K562 (cell line): ENCODE measurements around the gene OBSCN. TPM values are rescaled to one million over a fixed set of nuclear protein-coding genes. Genes with fewer than 3 reads are reported as not detected.

Experiments
- ATF2 ChIP-seq: sonication (generic); formaldehyde crosslinking; IDR thresholded peaks from 2 replicates; pipeline ENCODE4 v1.8.1; 2022; ENCODE audit warnings: missing genetic modification reagents
- CBX3 ChIP-seq, 2 experiments: IDR thresholded peaks; 1 replicate in 1 of 2; 2 replicates in 1 of 2; pipeline ENCODE4 v1.6.1; 2012; ENCODE audit warnings: inconsistent platforms in 2 of 2, low read length in 2 of 2, borderline replicate concordance in 1 of 2, control low read depth in 1 of 2
- KLF1 ChIP-seq: fragments of 450-650 bp; IDR thresholded peaks from 2 replicates; pipeline ENCODE4 v1.6.1; 2016; ENCODE audit warnings: missing genetic modification characterization, missing compliant biosample characterization
- MEF2A ChIP-seq: IDR thresholded peaks from 2 replicates; pipeline ENCODE4 v1.6.1; 2011; ENCODE audit warnings: low read depth, mild to moderate bottlenecking, low read length, moderate library complexity; ENCODE audit not compliant: control insufficient read depth
- MEIS2 ChIP-seq: fragments of 450-650 bp; IDR thresholded peaks from 2 replicates; pipeline ENCODE4 v1.6.1; 2014; ENCODE audit warnings: mild to moderate bottlenecking; ENCODE audit not compliant: partially characterized antibody
- POLR2H ChIP-seq: IDR thresholded peaks from 2 replicates; pipeline ENCODE4 v1.6.1; 2016; ENCODE audit warnings: missing genetic modification characterization, low read depth, mild to moderate bottlenecking, control low read depth, missing compliant biosample characterization, moderate library complexity
- POU5F1 ChIP-seq: fragments of 150-350 bp; IDR thresholded peaks from 2 replicates; pipeline ENCODE4 v1.6.1; 2014; ENCODE audit warnings: borderline replicate concordance, low read length, low read depth, mild to moderate bottlenecking; ENCODE audit not compliant: partially characterized antibody
- RB1 ChIP-seq: fragments of 450-650 bp; IDR thresholded peaks from 2 replicates; pipeline ENCODE4 v1.6.1; 2017; ENCODE audit warnings: low read depth, mild to moderate bottlenecking
- RBM15 ChIP-seq: fragments of 200-400 bp; formaldehyde crosslinking; IDR thresholded peaks from 2 replicates; pipeline ENCODE4 v1.6.1; 2018; ENCODE audit warnings: mild to moderate bottlenecking, low read length, moderate library complexity; ENCODE audit not compliant: insufficient read depth
- RBM25 ChIP-seq: fragments of 200-400 bp; formaldehyde crosslinking; IDR thresholded peaks from 2 replicates; pipeline ENCODE4 v1.6.1; 2018; ENCODE audit warnings: low read length, low read depth, moderate library complexity; ENCODE audit not compliant: severe bottlenecking
- RFX5 ChIP-seq: IDR thresholded peaks from 2 replicates; pipeline ENCODE4 v1.6.1; 2011; ENCODE audit warnings: low read depth, mild to moderate bottlenecking, improper control_type of control experiment, low read length
- RHOXF2B ChIP-seq: fragments of 250-450 bp; sonication (Bioruptor Pico); conservative IDR thresholded peaks from 2 replicates; pipeline ENCODE4 v1.5.1; 2021
- SETDB1 ChIP-seq: IDR thresholded peaks from one replicate; pipeline ENCODE4 v1.6.1; 2012; ENCODE audit warnings: low read length, control low read depth, inconsistent platforms
- SMARCB1 ChIP-seq: IDR thresholded peaks from 2 replicates; pipeline ENCODE4 v1.6.1; 2011; ENCODE audit warnings: improper control_type of control experiment, low read depth; ENCODE audit not compliant: insufficient read length
- SRF ChIP-seq, 2 experiments: fragments of 250-450, 450-650 bp in 1 of 2; sonication (Bioruptor Pico) in 1 of 2; sonication (generic) in 1 of 2; formaldehyde crosslinking; IDR thresholded peaks; 2 replicates each; pipeline versions ENCODE4 v1.5.0 to v1.5.1; 2020 to 2022; ENCODE audit warnings: mild to moderate bottlenecking in 1 of 2, missing genetic modification reagents in 1 of 2
- VEZF1 ChIP-seq: fragments of 200-800 bp; sonication (Bioruptor generic); IDR thresholded peaks from 2 replicates; pipeline ENCODE4 v1.6.1; 2017; ENCODE audit warnings: missing genetic modification characterization, missing compliant biosample characterization
- ZFP91 ChIP-seq: sonication (generic); formaldehyde crosslinking; IDR thresholded peaks from 2 replicates; pipeline ENCODE4 v1.8.0; 2022; ENCODE audit warnings: mild to moderate bottlenecking, missing genetic modification reagents
- ZNF507 ChIP-seq: conservative IDR thresholded peaks from 2 replicates; pipeline ENCODE4 v1.6.1; 2017; ENCODE audit warnings: missing genetic modification characterization, missing compliant biosample characterization
- ZNF695 ChIP-seq: fragments of 450-650 bp; formaldehyde crosslinking; IDR thresholded peaks from 2 replicates; pipeline ENCODE4 v1.4.0; 2020; ENCODE audit warnings: mild to moderate bottlenecking, moderate library complexity
- polyA plus RNA-seq, 8 experiments: library from polyadenylated mRNA; depleted of rRNA in 4 of 8; stranded (reverse) in 5 of 8; unstranded in 3 of 8; fragments of >200 nt; fragmentation: Nextera tagmentation in 2 of 8; fragmentation: Illumina TruSeq in 1 of 8; extraction: Ambion mirVana in 2 of 8; extraction: Trizol in 1 of 8; gene quantifications; 2 replicates each; pipeline versions ENCODE4 v1.2.1 to v1.2.3, GENCODE V29; 2011 to 2014; ENCODE audit warnings: inconsistent platforms in 1 of 8, missing spikeins in 1 of 8
- total RNA-seq, 7 experiments: library from RNA; depleted of rRNA in 6 of 7; stranded (reverse); fragments of >200 nt in 6 of 7; fragmentation: Illumina TruSeq in 2 of 7; extraction: Trizol in 2 of 7; gene quantifications; 2 replicates each; pipeline versions ENCODE4 v1.2.1 to v1.2.3, GENCODE V29; 2011 to 2021; ENCODE audit warnings: low replicate concordance in 1 of 7

Gene OBSCN
- total and polyA plus RNA-seq, 9 of the 15 experiments (the other 6 are each of a cell fraction or from before 2014, with no cell fraction given) = 0.18 to 19.7 (median 3.6) TPM

DNA sequence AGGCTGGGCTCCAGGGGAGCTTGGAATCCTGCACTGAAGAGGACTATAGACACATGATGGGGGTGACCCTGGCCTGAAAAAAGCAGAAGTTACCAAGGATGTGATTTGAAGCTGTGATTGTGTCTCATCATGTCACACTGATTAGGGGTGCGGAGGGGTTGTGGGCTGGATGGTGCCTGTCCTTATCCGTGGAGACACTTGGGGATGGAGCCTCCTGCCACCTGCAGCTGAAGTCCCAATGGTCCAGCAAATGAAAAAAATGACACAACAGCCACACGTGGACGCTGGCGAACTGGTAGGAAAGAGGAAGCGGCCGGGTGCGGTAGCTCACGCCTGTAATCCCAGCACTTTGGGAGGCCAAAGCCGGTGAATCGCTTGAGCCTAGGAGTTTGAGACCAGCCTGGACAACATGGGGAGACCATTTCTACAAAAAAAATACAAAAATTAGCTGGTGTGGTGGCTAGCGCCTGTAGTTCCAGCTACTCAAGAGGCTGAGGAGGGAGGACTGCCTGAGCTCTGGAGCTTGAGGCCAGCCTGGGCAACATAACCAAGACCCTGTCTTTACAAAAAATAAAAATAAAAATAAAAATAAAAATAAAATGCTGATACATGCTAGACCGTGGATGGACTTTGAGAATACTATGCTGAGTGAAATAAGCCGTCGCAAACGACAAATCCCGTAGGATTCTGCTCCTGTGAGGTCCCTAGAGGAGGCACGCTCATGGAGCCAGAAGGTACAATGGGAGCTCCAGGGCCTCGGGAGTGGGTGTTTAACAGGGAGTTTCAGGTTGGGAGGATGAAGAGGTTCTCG is 43.1 kb upstream of the OBSCN start (continued):
- TF ChIP-seq ATF2 (CRISPR knock-in tag) (no peak), RHOXF2B (no peak), CBX3 (IDR thresholded peaks at IDR 0.05; ENCODE audit: borderline replicate concordance in 1 of 2, low read length in 2 of 2) (no peak), SMARCB1 (no peak), KLF1 (tag) (no peak), RBM25 (no peak), ZNF695 (CRISPR knock-in tag) (no peak), POU5F1 (no peak), ZFP91 (CRISPR knock-in tag) (no peak), RBM15 (no peak), MEF2A (no peak), RFX5 (no peak), MEIS2 (peak; percentile 71), SETDB1 (no peak), RB1 (no peak), VEZF1 (CRISPR knock-in tag) (peak; percentile 78), SRF (CRISPR knock-in tag; IDR thresholded peaks at IDR 0.05) (no peak), ZNF507 (tag) (no peak), POLR2H (tag) (no peak)
